GM18505 (cell line): ENCODE data around the gene ATP8A1.
"Not testable (repeated sequence)": the region's sequence is repeated elsewhere in the genome, so short reads cannot be mapped to it uniquely, and the experiment has no call there.

Experiments
- ATAC-seq: cut with Tn5 transposase; IDR thresholded peaks from one replicate; pipeline ENCODE4 v1.9.1; 2021; ENCODE audit not compliant: unreplicated experiment
- POLR2A ChIP-seq: IDR thresholded peaks from 4 replicates; pipeline ENCODE4 v1.6.1; 2011; ENCODE audit warnings: borderline replicate concordance; ENCODE audit not compliant: insufficient read depth, insufficient read length; ENCODE audit errors: extremely low read depth

The ATP8A1 gene

DNA sequence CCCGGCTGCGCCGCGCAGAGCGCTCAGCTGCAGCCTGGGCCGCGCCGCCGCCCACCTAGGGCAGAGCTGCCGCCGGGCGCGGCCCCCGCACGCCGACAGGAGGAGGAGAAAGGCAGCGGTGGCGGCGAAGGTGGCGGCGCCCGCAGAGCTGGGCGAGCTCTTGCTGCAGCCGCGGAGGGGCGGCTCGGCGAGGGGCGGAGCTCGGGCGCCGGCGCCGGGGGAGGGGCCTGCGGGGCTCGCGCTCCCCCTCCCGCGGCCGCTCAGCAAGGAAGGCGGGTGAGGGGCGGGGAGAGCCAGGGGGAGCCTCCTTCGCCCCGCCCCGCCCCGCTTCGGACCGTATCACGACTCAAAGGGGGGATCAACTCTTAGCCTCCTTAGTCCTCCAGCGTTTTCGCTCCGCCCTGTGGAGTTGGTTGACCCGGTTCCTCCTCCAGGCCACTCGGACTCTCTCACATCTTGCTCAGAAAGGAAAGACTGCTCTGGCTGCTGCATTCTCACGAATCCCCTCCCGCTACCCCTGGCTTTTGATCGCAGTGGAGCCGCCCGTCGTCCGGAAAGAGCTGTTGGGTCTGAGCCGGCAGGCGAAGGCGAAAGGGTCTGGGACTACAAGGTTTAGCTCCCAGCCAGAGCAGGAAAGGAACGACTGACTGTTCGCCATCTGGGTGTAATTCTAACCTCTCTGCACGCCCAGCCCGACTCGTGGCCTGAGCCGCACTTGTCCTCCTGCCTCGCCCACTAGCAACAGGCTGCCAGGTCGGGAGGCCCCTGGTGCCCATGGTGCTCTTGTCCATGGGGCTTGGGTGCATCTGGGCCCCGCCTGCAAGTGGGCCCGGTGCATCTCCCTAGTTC, at the start of gene ATP8A1:
Gene ATP8A1, minus strand, starts transcription at position 162 of the 849 bp plus-strand sequence. CDS start 232 bp downstream, outside the sequence.
- peak; percentile 89 for TF ChIP-seq POLR2A
- ATAC-seq: peak; percentile 75

DNA sequence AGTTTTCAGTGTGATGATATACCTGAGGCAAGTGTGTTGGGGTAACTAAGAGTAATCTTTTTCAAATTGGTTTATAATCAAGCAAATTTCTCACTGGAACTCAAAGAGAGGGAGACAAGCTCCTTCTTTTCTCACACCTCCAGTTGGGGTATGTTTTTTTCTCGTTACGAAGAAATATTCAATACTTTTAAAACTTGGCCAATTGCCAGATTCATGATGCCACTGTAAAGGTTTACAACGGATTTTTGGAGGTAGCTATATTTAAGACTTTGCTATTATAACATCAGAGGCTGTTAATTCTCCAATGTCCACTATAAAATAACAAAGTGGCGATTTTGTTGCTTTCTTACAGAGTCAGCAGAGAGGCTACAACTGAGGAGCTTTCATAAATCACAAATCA, 49.2 kb upstream of the ATP8A1 start:
- ATAC-seq: no peak
- TF ChIP-seq POLR2A: no peak

DNA sequence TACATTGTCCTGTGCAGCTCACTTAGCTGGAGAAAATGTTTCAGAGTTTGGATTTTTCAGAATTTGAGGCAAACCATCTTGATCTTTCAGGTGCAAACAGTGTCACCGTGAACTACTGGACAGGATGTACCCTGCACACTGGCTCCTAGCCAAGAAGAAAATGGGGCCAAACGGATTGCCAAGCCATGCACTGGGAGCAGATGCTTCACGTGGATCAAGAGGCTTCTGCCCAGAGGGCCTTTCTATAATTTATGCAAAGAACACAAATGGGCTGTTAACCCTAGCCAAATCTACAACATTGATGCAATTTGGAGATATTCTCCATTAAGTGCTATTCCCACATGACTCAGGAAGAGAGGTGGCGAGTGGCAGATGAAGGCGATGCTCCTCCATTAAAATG, 46.9 kb upstream of the ATP8A1 start:
- ATAC-seq: no peak
- TF ChIP-seq POLR2A: no peak

DNA sequence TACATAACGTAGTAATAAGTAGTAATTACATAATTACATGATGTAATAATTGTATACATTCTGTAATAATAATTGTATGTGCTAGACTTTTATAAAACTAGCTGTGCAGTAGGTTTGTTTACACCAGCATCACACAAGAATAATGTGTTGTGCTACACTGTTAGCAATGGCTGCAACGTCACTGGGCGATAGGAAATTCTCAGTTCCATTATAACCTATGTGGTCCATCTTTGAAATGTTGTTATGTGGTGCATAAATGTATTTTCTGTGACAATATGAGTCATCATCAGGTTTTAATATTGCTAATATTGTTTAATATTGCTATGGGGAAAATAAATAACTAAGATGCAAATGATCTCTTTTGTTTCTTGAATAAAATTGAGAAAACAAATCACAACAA, 46.0 kb upstream of the ATP8A1 start:
- no peak for ATAC-seq
- no peak for TF ChIP-seq POLR2A

DNA sequence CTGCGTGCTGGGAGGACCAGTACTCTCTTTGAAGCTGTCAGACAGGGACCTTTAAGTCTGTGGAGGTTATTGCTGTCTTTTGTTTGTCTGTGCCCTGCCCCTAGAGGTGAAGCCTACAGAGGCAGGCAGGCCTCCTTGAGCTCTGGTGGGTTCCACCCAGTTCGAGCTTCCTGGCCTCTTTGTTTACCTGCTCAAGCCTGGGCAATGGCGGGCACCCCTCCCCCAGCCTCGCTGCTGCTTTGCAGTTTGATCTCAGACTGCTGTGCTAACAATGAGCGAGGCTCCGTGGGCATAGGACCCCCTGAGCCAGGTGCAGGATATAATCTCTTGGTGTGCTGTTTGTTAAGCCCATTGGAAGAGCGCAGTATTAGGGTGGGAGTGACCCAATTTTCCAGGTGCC, 44.9 kb upstream of the ATP8A1 start:
- not testable (repeated sequence) for ATAC-seq

DNA sequence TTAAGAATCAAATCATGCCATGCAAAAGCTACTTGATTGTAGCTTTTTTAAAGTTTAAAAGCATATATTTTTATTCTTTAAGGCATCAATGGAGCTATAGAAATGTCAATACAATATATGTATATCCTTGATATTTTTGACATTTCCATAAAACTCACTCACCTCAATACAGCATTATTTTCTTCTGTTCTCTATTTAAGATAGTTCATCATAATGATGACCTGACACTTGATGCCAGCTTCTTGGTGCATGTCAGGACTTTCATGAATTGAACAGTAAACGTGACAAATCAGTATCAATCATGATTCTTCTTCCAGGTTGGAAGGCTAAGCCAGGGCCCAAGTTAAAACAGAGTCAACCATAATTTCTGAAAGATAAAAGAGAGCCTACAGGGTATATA, 33.6 kb upstream of the ATP8A1 start:
- TF ChIP-seq POLR2A: no peak
- ATAC-seq: no peak

DNA sequence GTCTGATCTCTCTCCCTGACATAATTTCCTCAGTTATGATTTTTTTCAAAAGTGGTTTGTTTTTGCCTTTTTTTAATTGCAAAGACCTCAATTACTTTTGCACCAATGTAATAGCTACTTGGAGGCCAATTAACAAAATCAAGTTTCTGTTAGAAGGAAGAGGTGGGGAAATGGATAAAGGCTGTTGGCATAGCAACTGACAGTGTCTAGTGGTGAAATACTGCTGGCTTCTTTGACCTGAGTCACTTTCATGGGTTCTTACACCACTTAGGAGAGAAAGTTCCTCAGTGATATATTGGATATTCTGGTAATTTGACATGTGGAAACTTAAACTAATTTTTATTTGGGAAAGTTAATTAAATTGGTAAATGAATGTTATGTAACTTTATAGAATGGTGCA, 26.5 kb upstream of the ATP8A1 start:
- ATAC-seq: no peak
- no peak for TF ChIP-seq POLR2A

DNA sequence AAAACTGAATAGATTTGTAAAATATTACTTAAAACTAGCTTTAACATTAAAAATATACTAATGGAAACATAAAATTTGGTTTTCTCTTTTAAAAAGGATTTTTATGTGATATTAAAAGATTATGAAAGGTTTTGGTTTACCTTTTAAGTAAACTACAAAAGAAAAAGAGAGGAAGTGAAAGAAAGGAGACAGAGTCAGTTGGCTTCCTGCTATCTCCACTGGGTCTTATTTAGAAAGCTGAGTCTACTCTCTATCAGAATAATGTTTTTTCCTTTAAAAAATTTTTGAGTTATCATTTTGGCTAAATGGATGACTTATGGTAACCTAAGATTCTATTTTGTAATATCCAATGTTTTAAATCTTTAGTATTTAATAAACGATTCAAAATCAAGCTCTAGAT, 21.6 kb upstream of the ATP8A1 start:
- no peak for ATAC-seq
- TF ChIP-seq POLR2A: no peak

DNA sequence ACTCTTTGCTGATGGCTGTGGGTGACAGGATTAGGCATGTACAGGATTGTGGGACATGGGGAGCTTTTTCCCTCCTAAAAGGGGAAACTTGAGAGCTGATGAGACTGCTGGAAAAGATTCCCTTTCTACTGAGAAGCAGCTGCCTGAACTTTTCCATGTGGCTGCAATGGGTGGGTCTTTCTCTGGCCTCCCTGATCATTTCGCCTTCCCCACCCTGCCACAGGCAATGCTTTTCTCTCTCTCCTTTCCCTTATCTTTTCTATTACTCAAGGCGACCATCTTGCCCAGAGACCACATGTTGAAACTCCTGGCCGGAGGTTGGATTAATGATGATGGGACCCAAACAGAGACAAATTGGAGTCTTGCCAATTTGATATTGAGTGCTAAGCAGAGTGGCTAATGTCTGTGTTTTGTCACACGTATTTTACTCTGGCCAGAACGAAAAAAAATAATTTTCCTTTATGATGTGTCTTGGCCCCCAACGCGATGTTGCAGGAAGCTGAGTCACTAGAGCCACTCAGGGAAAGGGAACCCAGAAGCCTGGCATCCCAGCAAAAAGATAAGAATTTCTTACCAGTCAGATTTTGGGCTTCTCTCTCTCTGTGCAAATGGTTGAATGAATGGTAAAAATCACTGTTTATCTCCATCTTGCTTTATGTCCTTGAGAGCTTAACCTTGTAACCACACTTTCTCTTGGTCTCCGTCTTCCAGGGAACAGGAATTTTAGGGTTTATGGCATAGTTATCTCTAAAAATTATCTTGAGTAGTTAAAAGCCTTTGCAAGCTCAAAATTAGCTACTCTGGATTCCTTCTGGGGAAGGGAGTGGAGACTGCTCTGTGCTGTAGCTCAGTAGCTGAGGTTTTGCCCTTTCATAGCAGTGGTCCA, 19.4 kb upstream of the ATP8A1 start:
- TF ChIP-seq POLR2A: no peak
- no peak for ATAC-seq

DNA sequence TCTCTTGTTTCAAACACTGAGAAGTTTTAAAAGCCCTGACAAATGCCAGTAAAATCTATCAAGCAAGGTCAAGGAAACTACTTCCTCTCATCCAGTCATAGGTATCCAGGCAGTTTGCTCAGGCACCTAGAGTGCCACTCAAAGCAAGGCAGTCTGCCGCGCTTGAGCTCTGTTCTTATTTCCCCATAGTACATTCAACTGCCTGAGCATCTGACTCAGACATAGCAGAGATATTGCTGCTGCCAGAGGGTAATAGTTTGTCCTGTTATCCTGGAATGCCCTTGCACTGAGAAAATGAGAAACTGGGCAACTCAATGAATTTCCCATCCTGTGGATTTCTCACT, 16.1 kb upstream of the ATP8A1 start:
- no peak for ATAC-seq
- no peak for TF ChIP-seq POLR2A

DNA sequence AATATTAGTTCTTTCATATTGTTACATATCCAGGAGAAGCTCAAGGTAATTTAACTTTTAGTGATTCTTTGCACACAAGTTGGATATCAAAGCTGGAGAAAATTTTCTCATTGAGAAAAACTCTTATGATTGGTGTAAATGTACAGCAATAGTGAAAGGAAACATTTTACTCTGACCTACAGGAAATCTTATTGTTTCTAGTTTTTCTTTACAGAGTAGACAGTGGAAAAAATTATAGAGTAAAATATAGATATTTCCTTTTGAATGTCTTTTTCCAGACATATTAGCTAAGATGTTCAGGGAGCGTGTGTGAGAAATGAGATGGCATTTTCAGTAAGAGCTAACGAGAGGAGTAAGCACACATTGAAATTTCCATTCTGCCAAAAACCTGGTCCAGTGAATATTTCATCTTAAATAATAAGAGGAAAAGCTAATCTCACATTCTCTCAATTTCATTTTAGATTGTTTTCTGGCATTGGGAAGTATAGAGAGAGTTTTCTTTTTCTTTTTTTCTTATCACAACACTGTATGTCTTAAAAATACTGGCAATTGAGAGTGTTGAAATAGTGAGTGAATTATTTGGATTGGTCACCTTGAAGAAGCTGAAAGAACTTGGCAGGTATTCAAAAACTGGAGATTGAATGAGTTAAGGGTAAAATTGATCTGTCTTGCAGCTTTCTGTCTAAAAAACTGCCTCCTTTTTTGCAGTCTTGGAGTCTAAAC, 15.6 kb upstream of the ATP8A1 start:
- no peak for TF ChIP-seq POLR2A
- ATAC-seq: no peak

DNA sequence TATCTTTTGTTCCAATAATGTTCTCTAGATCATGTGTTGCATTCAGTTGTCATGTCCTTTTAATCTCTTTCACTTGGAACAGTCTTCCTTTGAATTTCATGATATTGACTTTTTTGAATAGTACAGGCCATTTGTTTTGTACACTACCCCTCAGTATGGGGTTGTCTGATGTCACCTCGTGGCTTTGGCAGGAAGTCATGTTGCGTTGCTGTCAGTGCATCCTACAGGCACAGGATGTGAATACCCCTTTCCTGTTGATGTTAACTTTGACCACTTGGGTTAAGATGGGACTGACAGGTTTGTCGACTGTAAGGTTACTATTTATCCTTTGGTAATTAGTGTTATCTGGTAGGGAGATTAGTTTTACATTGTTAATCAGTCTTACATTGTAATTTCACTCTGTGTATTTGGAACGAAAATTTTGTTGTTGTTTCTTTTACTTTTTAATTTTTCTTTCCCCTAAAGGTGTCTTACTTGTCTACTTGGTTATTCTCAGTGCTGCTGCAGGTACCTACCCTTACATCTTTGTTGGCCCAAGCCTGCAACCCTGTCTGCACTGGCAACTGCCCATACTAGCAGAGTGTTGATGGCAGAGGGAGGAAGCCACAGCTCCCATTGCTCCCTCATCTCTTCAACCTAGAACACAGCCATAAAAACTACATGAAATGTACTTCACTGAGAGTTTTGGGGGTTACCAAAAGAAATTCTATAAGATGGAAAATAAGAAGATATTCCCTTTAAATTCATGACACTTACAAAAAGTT, 14.7 kb upstream of the ATP8A1 start:
- peak; percentile 85 for ATAC-seq

DNA sequence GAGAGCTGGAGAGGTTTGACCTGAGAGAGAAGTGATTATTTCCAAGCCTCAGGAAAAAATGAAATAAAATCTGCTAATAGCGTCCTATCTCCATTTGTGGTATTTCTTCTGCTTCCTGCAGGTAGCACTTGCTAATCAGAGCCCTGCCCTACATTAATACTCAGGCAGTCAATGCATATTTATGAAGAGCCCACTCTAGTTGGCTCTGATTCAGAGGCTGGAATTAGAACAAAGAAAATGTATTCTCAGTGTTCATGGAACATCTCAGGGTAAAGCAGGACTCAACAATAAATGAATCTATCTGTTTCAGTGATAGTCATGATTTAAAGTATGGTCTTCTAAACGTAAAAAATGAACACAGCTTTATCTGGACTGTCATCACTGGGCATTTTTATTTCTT, 1.4 kb upstream of the ATP8A1 start:
- ATAC-seq: no peak
- no peak for TF ChIP-seq POLR2A

More for the DNA sequence above, 14.7 kb upstream of the ATP8A1 start:
- no peak for TF ChIP-seq POLR2A
